K562 (cell line): ENCODE measurements around the gene RSPH1. TPM values are rescaled to one million over a fixed set of nuclear protein-coding genes. Genes with fewer than 3 reads are reported as not detected.

Source experiments
- ATAC-seq: fragments of 200-7000 bp; cut with Tn5 transposase; 3 replicates; pipeline ENCODE4 v1.9.1; 2020; ENCODE audit warnings: moderate library complexity
- BruUV-seq: library from RNA; stranded (reverse); fragments of 400-500 nt; replicated peaks from 2 replicates; lab custom pipeline; 2021; lab: Mats Ljungman, UMichigan
- CTCF ChIA-PET: fragments of 300-600 bp; formaldehyde crosslinking; extraction: SDS; loops from one replicate; lab custom pipeline; 2021; ENCODE audit warnings: low intra/inter-chr PET ratio; lab: Yijun Ruan, JAX
- POLR2A ChIA-PET: fragments of 300-600, 350-650 bp; sonication (Branson Sonifier 250); formaldehyde crosslinking; extraction: SDS; loops from one replicate; lab custom pipeline; 2021; ENCODE audit warnings: antibody characterized with exemption, inconsistent platforms; lab: Yijun Ruan, JAX
- DNase-seq, 4 experiments: peaks; one replicate each; pipeline versions ENCODE4 v3.0.0 to v3.0.0-alpha.2; 2011 to 2018; ENCODE audit warnings: low spot score in 3 of 4, mixed read lengths in 3 of 4; ENCODE audit errors: extremely low read depth in 1 of 4
- FAIRE-seq: peaks from 2 replicates; lab custom pipeline; 2011; peaks lifted over from hg19 to GRCh38; lab: Jason Lieb, UNC
- H2AFZ ChIP-seq: 2 replicates; pipeline ENCODE4 v1.6.0; 2011; ENCODE audit warnings: low read depth, low read length, control low read depth, inconsistent platforms
- H3K27ac ChIP-seq: fragments of 200-600 bp; 3 replicates; pipeline ENCODE4 v1.8.0; 2011; ENCODE audit warnings: low read depth, mild to moderate bottlenecking, control low read depth, inconsistent platforms, low read length, moderate library complexity, mixed read lengths; ENCODE audit errors: extremely low read depth
- H3K27me3 ChIP-seq, 2 experiments: fragments of 300-600 bp in 1 of 2; 2 replicates in 1 of 2; 3 replicates in 1 of 2; pipeline versions ENCODE4 v1.6.0 to v1.8.0; 2011; ENCODE audit warnings: inconsistent platforms in 2 of 2, low read length in 2 of 2, mild to moderate bottlenecking in 1 of 2, mixed read lengths in 1 of 2, moderate library complexity in 1 of 2; ENCODE audit not compliant: control insufficient read depth in 2 of 2, insufficient read depth in 2 of 2
- H3K36me3 ChIP-seq: fragments of 300-600 bp; 3 replicates; pipeline ENCODE4 v1.8.0; 2011; ENCODE audit warnings: mild to moderate bottlenecking, low read length, inconsistent platforms; ENCODE audit not compliant: control insufficient read depth, insufficient read depth
- H3K4me1 ChIP-seq, 2 experiments: fragments of 200-600 bp in 1 of 2; replicated peaks in 1 of 2; 2 replicates in 1 of 2; 3 replicates in 1 of 2; pipeline versions ENCODE4 v1.5.1 to v1.8.0; 2011; ENCODE audit warnings: inconsistent platforms in 2 of 2, low read length in 2 of 2, mild to moderate bottlenecking in 1 of 2, mixed read lengths in 1 of 2, moderate library complexity in 1 of 2; ENCODE audit not compliant: control insufficient read depth in 2 of 2, insufficient read depth in 2 of 2
- H3K4me2 ChIP-seq: 2 replicates; pipeline ENCODE4 v1.6.1; 2011; ENCODE audit warnings: low read length, control low read depth, inconsistent platforms, mixed read lengths; ENCODE audit not compliant: insufficient read depth
- H3K4me3 ChIP-seq: fragments of 200-600 bp; sonication (generic), shearing (Covaris generic); 2 replicates; pipeline ENCODE4 v1.5.1; 2016; ENCODE audit warnings: control low read depth, inconsistent platforms
- H3K79me2 ChIP-seq: fragments of 200-600 bp; 3 replicates; pipeline ENCODE4 v1.8.0; 2011; ENCODE audit warnings: low read length, inconsistent platforms; ENCODE audit not compliant: control insufficient read depth, insufficient read depth
- H3K9ac ChIP-seq, 2 experiments: 2 replicates each; pipeline versions ENCODE4 v1.6.0 to v1.6.1; 2011; ENCODE audit warnings: low read depth in 2 of 2, low read length in 2 of 2, control low read depth in 1 of 2, inconsistent platforms in 1 of 2, mild to moderate bottlenecking in 1 of 2, mixed read lengths in 1 of 2; ENCODE audit not compliant: insufficient read depth in 1 of 2
- H3K9me1 ChIP-seq: one replicate; pipeline ENCODE4 v1.6.0; 2011; ENCODE audit warnings: inconsistent platforms, mild to moderate bottlenecking, low read length, moderate library complexity; ENCODE audit not compliant: control insufficient read depth, insufficient read depth
- H3K9me3 ChIP-seq: replicated peaks from 2 replicates; pipeline ENCODE4 v1.5.1; 2011; ENCODE audit warnings: low read depth, low read length, inconsistent platforms; ENCODE audit not compliant: control insufficient read depth, insufficient read depth
- H4K20me1 ChIP-seq: replicated peaks from 2 replicates; pipeline ENCODE4 v1.6.1; 2011; ENCODE audit warnings: low read length, inconsistent platforms, mixed read lengths; ENCODE audit not compliant: control insufficient read depth, insufficient read depth
- CLOCK ChIP-seq: fragments of 250-450 bp; sonication (Bioruptor Pico); IDR thresholded peaks from 2 replicates; pipeline ENCODE4 v1.4.0; 2020; ENCODE audit warnings: mild to moderate bottlenecking, moderate library complexity, borderline replicate concordance
- ELF1 ChIP-seq: fragments of 200-800 bp; sonication (Bioruptor generic); IDR thresholded peaks from 2 replicates; pipeline ENCODE4 v1.6.1; 2016; ENCODE audit warnings: missing genetic modification characterization, missing compliant biosample characterization
- EP400 ChIP-seq: fragments of 450-650 bp; IDR thresholded peaks from 2 replicates; pipeline ENCODE4 v1.6.1; 2017; ENCODE audit warnings: antibody characterized with exemption, mild to moderate bottlenecking, moderate library complexity
- GATAD2A ChIP-seq: fragments of 450-650 bp; IDR thresholded peaks from 2 replicates; pipeline ENCODE4 v1.6.1; 2017
- HMG20A ChIP-seq: fragments of 450-650 bp; formaldehyde crosslinking; conservative IDR thresholded peaks from 2 replicates; pipeline ENCODE4 v1.4.0; 2020; ENCODE audit warnings: mild to moderate bottlenecking, mixed read lengths
- HNRNPL ChIP-seq: fragments of 200-400 bp; formaldehyde crosslinking; IDR thresholded peaks from 2 replicates; pipeline ENCODE4 v1.6.1; 2017; ENCODE audit warnings: low read depth, mild to moderate bottlenecking, low read length
- PTRF ChIP-seq: fragments of 450-650 bp; IDR thresholded peaks from 2 replicates; pipeline ENCODE4 v1.6.1; 2016; ENCODE audit warnings: mild to moderate bottlenecking, missing genetic modification characterization, missing compliant biosample characterization
- RBM25 ChIP-seq: fragments of 200-400 bp; formaldehyde crosslinking; IDR thresholded peaks from 2 replicates; pipeline ENCODE4 v1.6.1; 2018; ENCODE audit warnings: low read length, low read depth, moderate library complexity; ENCODE audit not compliant: severe bottlenecking
- SIRT6 ChIP-seq: IDR thresholded peaks from one replicate; pipeline ENCODE4 v1.6.1; 2012; ENCODE audit warnings: low read depth, mild to moderate bottlenecking, control low read depth, inconsistent platforms, low read length, moderate library complexity
- ZNF407 ChIP-seq: fragments of 450-650 bp; IDR thresholded peaks from 2 replicates; pipeline ENCODE4 v1.6.1; 2016; ENCODE audit warnings: low read depth
- WGBS: fragments of 100-300 bp; shearing (Covaris generic); methylation state at CpG from one replicate; pipeline ENCODE4 v1.1.6; 2016; ENCODE audit warnings: low coverage, mixed read lengths; ENCODE audit not compliant: insufficient coverage; ENCODE audit errors: missing lambda C conversion rate; 5-methylcytosine and 5-hydroxymethylcytosine counted together
- in situ Hi-C: fragments of 300-500 bp; cut with MboI; formaldehyde crosslinking; loops from 4 replicates; pipeline ENCODE4 v1.15.0; 2018; ENCODE audit warnings: inconsistent platforms, mixed read lengths
- intact Hi-C: fragments of 100-400 bp; cut with micrococcal nuclease; formaldehyde crosslinking; loops from 2 replicates; pipeline ENCODE4 v1.14.2; 2022
- polyA plus RNA-seq, 8 experiments: library from polyadenylated mRNA; depleted of rRNA in 4 of 8; stranded (reverse) in 5 of 8; unstranded in 3 of 8; fragments of >200 nt; fragmentation: Nextera tagmentation in 2 of 8; fragmentation: Illumina TruSeq in 1 of 8; extraction: Ambion mirVana in 2 of 8; extraction: Trizol in 1 of 8; gene quantifications; 2 replicates each; pipeline versions ENCODE4 v1.2.1 to v1.2.3, GENCODE V29; 2011 to 2014; ENCODE audit warnings: inconsistent platforms in 1 of 8, missing spikeins in 1 of 8
- total RNA-seq, 7 experiments: library from RNA; depleted of rRNA in 6 of 7; stranded (reverse); fragments of >200 nt in 6 of 7; fragmentation: Illumina TruSeq in 2 of 7; extraction: Trizol in 2 of 7; gene quantifications; 2 replicates each; pipeline versions ENCODE4 v1.2.1 to v1.2.3, GENCODE V29; 2011 to 2021; ENCODE audit warnings: low replicate concordance in 1 of 7

The RSPH1 gene
- total and polyA plus RNA-seq, 9 of the 15 experiments (the other 6 are each of a cell fraction or from before 2014, with no cell fraction given), result 0.17 TPM; not detected in 8

- H4K20me1 ChIP-seq, result 0 out of 2 replicates have a peak, but pooled peaks cover 3% of the 10 kb centered on the region
- no peak overlapping the region for H3K27ac ChIP-seq
- peaks cover 3 to 33% of the 10 kb centered on the region in 2 experiments; a peak in 2 of 5 replicates for H3K27me3 ChIP-seq
- H3K36me3 ChIP-seq, result no peaks in the 10 kb centered on the region
- H3K4me3 ChIP-seq, result no peak overlapping the region
- ATAC-seq, result no peak
- FAIRE-seq, result peak; percentile 32
- H2AFZ ChIP-seq, result no peak overlapping the region
- H3K9me3 ChIP-seq, result no peaks in the 10 kb centered on the region
- in situ Hi-C loops, result loop anchor here (5.0 to 10.0 kb wide), 3 partner anchors 69 to 289 kb away; partner anchors contain the start of gene TFF3
- WGBS, result 9% methylated on average over 4 of the region's 4 CpGs
- BruUV-seq, result no TSS peak
- peaks cover 0 to 8% of the 10 kb centered on the region in 2 experiments; a peak in 2 of 5 replicates for H3K4me1 ChIP-seq
- POLR2A ChIA-PET, result interaction anchor here (0.6 kb wide), 1 partner anchor 21 kb away, joined by 3 read pairs; no protein-coding TSS in a partner anchor
- intact Hi-C loops, result no loop called here
- CTCF ChIA-PET, result interaction anchor here (0.9 kb wide), 1 partner anchor 137 kb away, joined by 3 read pairs; no protein-coding TSS in a partner anchor
- no peak for DNase-seq
- no peak overlapping the region for H3K9ac ChIP-seq
- H3K9me1 ChIP-seq, result no peaks in the 10 kb centered on the region
- H3K4me2 ChIP-seq, result no peak overlapping the region
- H3K79me2 ChIP-seq, result no peaks in the 10 kb centered on the region
- TF ChIP-seq ELF1 (tag) (no peak), HMG20A (CRISPR knock-in tag) (no peak), SIRT6 (no peak), GATAD2A (no peak), RBM25 (no peak), ZNF407 (no peak), HNRNPL (no peak), CLOCK (no peak), EP400 (no peak), PTRF (tag) (no peak)
These were observed 49.5 kb downstream of the RSPH1 start for GRCh38 chr21:42446531-42446930.
